ENCODE measurements around the gene CDH8.
A peak's percentile ranks its signal among the peaks of the same experiment; 100 is the strongest.

Gene CDH8

GRCh38 chr16:61611847-61612491, 424.3 kb downstream of the CDH8 start:
- WGBS, 2 donors (ENCODE audit: extremely low coverage in 2 of 2, insufficient read length in 2 of 2, insufficient replicate concordance in 1 of 2): no CpG with 5 or more reads among the region's 4 CpGs
- no peak overlapping the region for H3K4me2 ChIP-seq (ENCODE audit: insufficient read depth, low read length, poor library complexity, severe bottlenecking)
- H3K23ac ChIP-seq (ENCODE audit: low read depth, low read length, poor library complexity): no peak overlapping the region
- no peak overlapping the region for H3K14ac ChIP-seq (ENCODE audit: low read length)
- no peak overlapping the region for H2BK120ac ChIP-seq (ENCODE audit: low read depth, low read length)
- no peak overlapping the region for H3K4me3 ChIP-seq (ENCODE audit: low read length in 2 of 2)
- no peak for DNase-seq (ENCODE audit: low spot score)
- no peak overlapping the region for H3K27ac ChIP-seq (replicated peaks; ENCODE audit: low read length)
- no peak overlapping the region for H2BK15ac ChIP-seq (ENCODE audit: low read length)
- no peak overlapping the region for H3K9ac ChIP-seq (ENCODE audit: low read depth, low read length, poor library complexity)
- no peak overlapping the region for H4K8ac ChIP-seq (ENCODE audit: low read depth, low read length)
- no peaks in the 10 kb centered on the region for H3K9me3 ChIP-seq (replicated peaks in 1 of 2; ENCODE audit: control insufficient read depth in 2 of 2, insufficient read depth in 1 of 2, low read depth in 1 of 2, low read length in 2 of 2)
- H4K91ac ChIP-seq (ENCODE audit: low read depth, low read length, poor library complexity): no peak overlapping the region
- no peak overlapping the region for H3K18ac ChIP-seq (ENCODE audit: low read length)
- no peaks in the 10 kb centered on the region for H3K36me3 ChIP-seq (replicated peaks in 1 of 2; ENCODE audit: control insufficient read depth in 2 of 2, insufficient read depth in 2 of 2, low read length in 2 of 2)
- no peak overlapping the region for H2AFZ ChIP-seq (ENCODE audit: low read length)
- no peak overlapping the region for H2BK5ac ChIP-seq (ENCODE audit: low read length)
- no peaks in the 10 kb centered on the region for H3K79me1 ChIP-seq (ENCODE audit: low read depth, low read length)
- H3K4ac ChIP-seq (ENCODE audit: low read length): no peak overlapping the region
- peaks cover 0 to 4% (median 0%) of the 10 kb centered on the region in 3 experiments for H3K27me3 ChIP-seq (ENCODE audit: control insufficient read depth in 3 of 3, insufficient read depth in 3 of 3, low read depth in 1 of 3, low read length in 3 of 3)
- H3K4me1 ChIP-seq (ENCODE audit: control insufficient read depth in 2 of 2, insufficient read depth in 1 of 2, low read depth in 1 of 2, low read length in 2 of 2): peaks cover 0 to 2% of the 10 kb centered on the region in 2 donors
- no peak overlapping the region for H2BK12ac ChIP-seq (ENCODE audit: low read length)
- H2AK5ac ChIP-seq (ENCODE audit: low read depth, low read length): no peak overlapping the region

- H2AK5ac ChIP-seq (ENCODE audit: low read depth, low read length): no peak overlapping the region
- no peak overlapping the region for H3K23ac ChIP-seq (ENCODE audit: low read depth, low read length, poor library complexity)
- no peak overlapping the region for H4K91ac ChIP-seq (ENCODE audit: low read depth, low read length, poor library complexity)
- no peak overlapping the region for H3K4me3 ChIP-seq (ENCODE audit: low read length in 2 of 2)
- no peak overlapping the region for H2BK5ac ChIP-seq (ENCODE audit: low read length)
- no peak overlapping the region for H2BK15ac ChIP-seq (ENCODE audit: low read length)
- H3K4me2 ChIP-seq (ENCODE audit: insufficient read depth, low read length, poor library complexity, severe bottlenecking): no peak overlapping the region
- H3K79me1 ChIP-seq (ENCODE audit: low read depth, low read length): no peaks in the 10 kb centered on the region
- no peak overlapping the region for H2BK12ac ChIP-seq (ENCODE audit: low read length)
- H4K8ac ChIP-seq (ENCODE audit: low read depth, low read length): no peak overlapping the region
- DNase-seq (ENCODE audit: low spot score): no peak
- no peaks in the 10 kb centered on the region for H3K27me3 ChIP-seq (ENCODE audit: control insufficient read depth in 3 of 3, insufficient read depth in 3 of 3, low read depth in 1 of 3, low read length in 3 of 3)
- H3K9ac ChIP-seq (ENCODE audit: low read depth, low read length, poor library complexity): no peak overlapping the region
- H3K14ac ChIP-seq (ENCODE audit: low read length): no peak overlapping the region
- peak overlapping the region; percentile 18 for H2AFZ ChIP-seq (ENCODE audit: low read length)
- H3K9me3 ChIP-seq (replicated peaks in 1 of 2; ENCODE audit: control insufficient read depth in 2 of 2, insufficient read depth in 1 of 2, low read depth in 1 of 2, low read length in 2 of 2): no peaks in the 10 kb centered on the region
- no CpG with 5 or more reads among the region's 1 CpG for WGBS, 2 donors (ENCODE audit: extremely low coverage in 2 of 2, insufficient read length in 2 of 2, insufficient replicate concordance in 1 of 2)
- no peak overlapping the region for H3K27ac ChIP-seq (replicated peaks; ENCODE audit: low read length)
- no peak overlapping the region for H3K18ac ChIP-seq (ENCODE audit: low read length)
- no peak overlapping the region for H2BK120ac ChIP-seq (ENCODE audit: low read depth, low read length)
- H3K36me3 ChIP-seq (replicated peaks in 1 of 2; ENCODE audit: control insufficient read depth in 2 of 2, insufficient read depth in 2 of 2, low read length in 2 of 2): no peaks in the 10 kb centered on the region
- H3K4ac ChIP-seq (ENCODE audit: low read length): no peak overlapping the region
- peaks cover 0 to 2% of the 10 kb centered on the region in 2 donors for H3K4me1 ChIP-seq (ENCODE audit: control insufficient read depth in 2 of 2, insufficient read depth in 1 of 2, low read depth in 1 of 2, low read length in 2 of 2)
These were observed 429.7 kb downstream of the CDH8 start for GRCh38 chr16:61606581-61606980.
